IMR-90 (cell line): Measurements from ENCODE around the gene MB. TPM values are rescaled to one million over a fixed set of nuclear protein-coding genes. Genes with fewer than 3 reads are reported as not detected.

Source experiments
- ATAC-seq: fragments of 200-7000 bp; cut with Tn5 transposase; 2 replicates; pipeline ENCODE4 v1.9.1; 2020; ENCODE audit warnings: low read depth, mild to moderate bottlenecking, moderate library complexity
- BruUV-seq: library from RNA; stranded (reverse); fragments of 400-500 nt; replicated peaks from 2 replicates; lab custom pipeline; 2021; lab: Mats Ljungman, UMichigan
- CTCF ChIA-PET: fragments of 300-600 bp; formaldehyde crosslinking; extraction: SDS; loops from one replicate; lab custom pipeline; 2021; ENCODE audit warnings: antibody characterized with exemption; lab: Yijun Ruan, JAX
- POLR2A ChIA-PET: fragments of 300-600 bp; sonication (Branson Sonifier 250); formaldehyde crosslinking; loops from one replicate; lab custom pipeline; 2022; ENCODE audit warnings: antibody characterized with exemption; ENCODE audit not compliant: unreplicated experiment; lab: Charles Lee
- DNase-seq: peaks from one replicate; pipeline ENCODE4 v3.0.0; 2013
- H2AFZ ChIP-seq: replicated peaks from 2 replicates; pipeline ENCODE3; 2013; ENCODE audit warnings: low read length, mild to moderate bottlenecking; ENCODE audit not compliant: poor library complexity
- H2AK5ac ChIP-seq: 2 replicates; pipeline ENCODE4 v1.6.1; 2013; ENCODE audit warnings: low read depth, low read length, inconsistent platforms
- H2AK9ac ChIP-seq: replicated peaks from 2 replicates; pipeline ENCODE3; 2013; ENCODE audit warnings: mild to moderate bottlenecking, low read depth, low read length, moderate library complexity; ENCODE audit not compliant: poor library complexity
- H2BK120ac ChIP-seq: 2 replicates; pipeline ENCODE4 v1.6.1; 2013; ENCODE audit warnings: low read depth, low read length, inconsistent platforms
- H2BK15ac ChIP-seq: 3 replicates; pipeline ENCODE4 v1.6.1; 2013; ENCODE audit warnings: low read depth, low read length, inconsistent platforms
- H2BK20ac ChIP-seq: 2 replicates; pipeline ENCODE4 v1.6.1; 2013; ENCODE audit warnings: low read depth, mild to moderate bottlenecking, inconsistent platforms, low read length, moderate library complexity
- H2BK5ac ChIP-seq: 2 replicates; pipeline ENCODE4 v1.6.1; 2013; ENCODE audit warnings: mild to moderate bottlenecking, low read depth, low read length, inconsistent platforms; ENCODE audit not compliant: poor library complexity, severe bottlenecking
- H3K14ac ChIP-seq: replicated peaks from 2 replicates; pipeline ENCODE4 v1.6.1; 2013; ENCODE audit warnings: low read depth, low read length, inconsistent platforms
- H3K18ac ChIP-seq: 2 replicates; pipeline ENCODE4 v1.6.1; 2013; ENCODE audit warnings: low read depth, low read length, control low read depth
- H3K23ac ChIP-seq: 2 replicates; pipeline ENCODE4 v1.6.1; 2013; ENCODE audit warnings: low read depth, low read length, inconsistent platforms
- H3K27ac ChIP-seq: 2 replicates; pipeline ENCODE4 v1.5.1; 2013; ENCODE audit warnings: mild to moderate bottlenecking, control low read depth, low read length; ENCODE audit not compliant: insufficient read depth
- H3K27me3 ChIP-seq: 2 replicates; pipeline ENCODE4 v1.6.1; 2013; ENCODE audit warnings: low read length; ENCODE audit not compliant: control insufficient read depth, insufficient read depth
- H3K36me3 ChIP-seq: 2 replicates; pipeline ENCODE4 v1.6.1; 2013; ENCODE audit warnings: low read length, mixed read lengths; ENCODE audit not compliant: control insufficient read depth, insufficient read depth
- H3K4ac ChIP-seq: 2 replicates; pipeline ENCODE4 v1.6.1; 2013; ENCODE audit warnings: low read depth, low read length, inconsistent platforms
- H3K4me1 ChIP-seq: 2 replicates; pipeline ENCODE4 v1.6.1; 2013; ENCODE audit warnings: low read length, mixed read lengths; ENCODE audit not compliant: control insufficient read depth, insufficient read depth
- H3K4me2 ChIP-seq: 2 replicates; pipeline ENCODE4 v1.6.1; 2013; ENCODE audit warnings: low read depth, mild to moderate bottlenecking, control low read depth, low read length, moderate library complexity
- H3K4me3 ChIP-seq: 2 replicates; pipeline ENCODE4 v1.5.1; 2013; ENCODE audit warnings: low read depth, mild to moderate bottlenecking, control low read depth, low read length, moderate library complexity; ENCODE audit not compliant: insufficient read depth
- H3K56ac ChIP-seq: 2 replicates; pipeline ENCODE4 v1.6.1; 2013; ENCODE audit warnings: low read length, inconsistent platforms; ENCODE audit not compliant: insufficient read depth; ENCODE audit errors: extremely low read depth
- H3K79me1 ChIP-seq, 2 experiments: 2 replicates each; pipeline ENCODE4 v1.6.1; 2013; ENCODE audit warnings: low read length in 2 of 2, inconsistent platforms in 1 of 2, low read depth in 1 of 2
- H3K9ac ChIP-seq: 2 replicates; pipeline ENCODE4 v1.6.1; 2013; ENCODE audit warnings: low read depth, low read length, control low read depth
- H3K9me1 ChIP-seq: 2 replicates; pipeline ENCODE4 v1.6.1; 2013; ENCODE audit warnings: low read length, inconsistent platforms; ENCODE audit not compliant: insufficient read depth
- H3K9me3 ChIP-seq: 2 replicates; pipeline ENCODE4 v1.6.1; 2013; ENCODE audit warnings: low read length; ENCODE audit not compliant: control insufficient read depth, insufficient read depth
- H4K20me1 ChIP-seq: 2 replicates; pipeline ENCODE4 v1.6.1; 2013; ENCODE audit warnings: low read length, inconsistent platforms; ENCODE audit not compliant: insufficient read depth
- H4K5ac ChIP-seq: 2 replicates; pipeline ENCODE4 v1.6.1; 2013; ENCODE audit warnings: mild to moderate bottlenecking, low read depth, low read length, control low read depth
- H4K8ac ChIP-seq, 2 experiments: 2 replicates each; pipeline ENCODE4 v1.6.1; 2013; ENCODE audit warnings: low read depth in 2 of 2, low read length in 2 of 2, control low read depth in 1 of 2, inconsistent platforms in 1 of 2
- H4K91ac ChIP-seq: 2 replicates; pipeline ENCODE4 v1.6.1; 2013; ENCODE audit warnings: low read depth, low read length, inconsistent platforms; ENCODE audit not compliant: insufficient read depth
- CEBPB ChIP-seq: IDR thresholded peaks from 2 replicates; pipeline ENCODE4 v1.6.1; 2012; ENCODE audit warnings: low read depth, low read length, improper control_type of control experiment
- FOS ChIP-seq: fragments of 150-350 bp; IDR thresholded peaks from 2 replicates; pipeline ENCODE4 v1.6.1; 2016; ENCODE audit warnings: low read depth, low read length
- MAFK ChIP-seq: IDR thresholded peaks from 2 replicates; pipeline ENCODE4 v1.6.1; 2012; ENCODE audit warnings: low read depth, low read length, improper control_type of control experiment
- MAZ ChIP-seq: IDR thresholded peaks from 2 replicates; pipeline ENCODE4 v1.6.1; 2012; ENCODE audit warnings: low read depth, mild to moderate bottlenecking, low read length, improper control_type of control experiment, moderate library complexity, borderline replicate concordance
- MXI1 ChIP-seq: IDR thresholded peaks from 2 replicates; pipeline ENCODE4 v1.6.1; 2012; ENCODE audit warnings: low read depth, mild to moderate bottlenecking, low read length, moderate library complexity, borderline replicate concordance
- POLR2A ChIP-seq: IDR thresholded peaks from 2 replicates; pipeline ENCODE4 v1.6.1; 2012; ENCODE audit warnings: mild to moderate bottlenecking, low read depth, low read length
- RAD21 ChIP-seq: IDR thresholded peaks from 2 replicates; pipeline ENCODE4 v1.6.1; 2012; ENCODE audit warnings: low read length, improper control_type of control experiment
- RCOR1 ChIP-seq: IDR thresholded peaks from 2 replicates; pipeline ENCODE4 v1.6.1; 2012; ENCODE audit warnings: mild to moderate bottlenecking, low read length, improper control_type of control experiment; ENCODE audit not compliant: insufficient replicate concordance
- RFX5 ChIP-seq: IDR thresholded peaks from 2 replicates; pipeline ENCODE4 v1.8.0; 2012; ENCODE audit warnings: low read depth, mild to moderate bottlenecking, low read length, moderate library complexity
- WGBS, 2 experiments: methylation state at CpG; one replicate each; pipeline versions ENCODE4 v1.1.5 to v1.1.7; 2013; ENCODE audit warnings: missing lambda C conversion rate in 2 of 2; ENCODE audit not compliant: insufficient read length in 1 of 2; ENCODE audit errors: extremely low coverage in 2 of 2; 5-methylcytosine and 5-hydroxymethylcytosine counted together
- dilution Hi-C: fragments of 300-500 bp; cut with HindIII; formaldehyde crosslinking; loops from one replicate; pipeline ENCODE4 v1.14.3; 2018; ENCODE audit warnings: low sequenced_read_pairs; ENCODE audit not compliant: unreplicated experiment
- in situ Hi-C: fragments of 300-500 bp; cut with MboI; formaldehyde crosslinking; loops from 3 replicates; pipeline ENCODE4 v1.14.3; 2019; ENCODE audit warnings: low sequenced_read_pairs, inconsistent platforms, mixed read lengths
- intact Hi-C: fragments of 100-400 bp; cut with micrococcal nuclease; formaldehyde crosslinking; loops from 2 replicates; pipeline ENCODE4 v1.10.0; 2022
- polyA plus RNA-seq, 3 experiments: library from polyadenylated mRNA; depleted of rRNA; stranded (reverse); fragments of >200 nt; gene quantifications; 2 replicates each; pipeline ENCODE4 v1.2.3, GENCODE V29; 2012; ENCODE audit warnings: low replicate concordance in 1 of 3
- total RNA-seq: library from RNA; depleted of rRNA; stranded (reverse); fragments of >200 nt; gene quantifications from 2 replicates; pipeline ENCODE4 v1.2.3, GENCODE V29; 2012
- TF ChIP-seq, protein P1 (sequence below): fragments of 150-350 bp; IDR thresholded peaks from 2 replicates; pipeline ENCODE4 v1.6.1; 2016; ENCODE audit warnings: low read depth, mild to moderate bottlenecking, low read length, moderate library complexity, borderline replicate concordance
- TF ChIP-seq, protein P2 (sequence below): fragments of 150-350 bp; IDR thresholded peaks from 2 replicates; pipeline ENCODE4 v1.6.1; 2017; ENCODE audit warnings: mild to moderate bottlenecking, antibody characterized with exemption, low read length, low read depth
- TF ChIP-seq, protein P3 (sequence below): conservative IDR thresholded peaks from 2 replicates; pipeline ENCODE4 v1.5.1; 2012; ENCODE audit warnings: mild to moderate bottlenecking, low read depth, low read length, improper control_type of control experiment

Gene MB
- total and polyA plus RNA-seq, 2 of the 4 experiments (the other 2 are of a cell fraction) = not detected

DNA sequence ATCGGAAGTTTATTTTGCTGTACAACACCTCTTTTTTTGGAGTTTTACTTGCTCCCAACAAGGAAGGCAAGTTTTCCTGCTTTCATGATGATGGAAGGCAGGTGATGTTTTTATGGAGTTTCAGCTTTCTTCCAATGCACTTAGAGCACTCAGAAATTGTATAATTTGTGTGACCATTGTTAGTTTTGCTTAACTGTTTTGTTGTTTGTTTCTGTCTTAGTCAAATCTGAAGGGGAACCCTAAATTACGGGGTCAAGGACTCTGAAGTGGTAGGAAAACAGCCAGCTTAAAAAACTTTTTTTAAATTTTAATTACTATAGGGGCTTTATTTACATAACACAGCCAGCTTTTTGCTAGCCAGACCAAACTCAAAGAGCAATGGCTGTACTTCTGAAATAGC, 45.8 kb upstream of the MB start:
- no peaks in the 10 kb centered on the region for H4K20me1 ChIP-seq
- H2AFZ ChIP-seq = no peak overlapping the region
- H3K18ac ChIP-seq = peak overlapping the region; percentile 39; the same call in 1 of the 2 replicates
- H3K4me3 ChIP-seq = no peak overlapping the region
- intact Hi-C loops = no loop called here
- ATAC-seq = no peak
- H4K91ac ChIP-seq = no peak overlapping the region
- no CpG with 5 or more reads among the region's 2 CpGs for WGBS, 2 experiments
- H2BK120ac ChIP-seq = no peak overlapping the region
- BruUV-seq = no TSS peak
- H3K27me3 ChIP-seq = no peaks in the 10 kb centered on the region
- peaks cover 0 to 18% of the 10 kb centered on the region in 2 experiments; a peak in 3 of 4 replicates for H3K79me1 ChIP-seq
- H3K4me2 ChIP-seq = no peak overlapping the region
- H3K36me3 ChIP-seq = peaks cover 21% of the 10 kb centered on the region
- H2BK15ac ChIP-seq = no peak overlapping the region
- no peak overlapping the region for H3K27ac ChIP-seq
- H2AK5ac ChIP-seq = no peak overlapping the region
- no peak for DNase-seq
- no peak overlapping the region for H3K14ac ChIP-seq
- no peak overlapping the region for H3K23ac ChIP-seq
- dilution Hi-C loops = no loop called here
- H3K4ac ChIP-seq = no peak overlapping the region
- H3K4me1 ChIP-seq = peaks cover 5% of the 10 kb centered on the region
- CTCF ChIA-PET = no interaction called here
- no peak for TF ChIP-seq MAZ
- TF ChIP-seq RFX5 = no peak
- no peak for TF ChIP-seq CEBPB
- TF ChIP-seq, protein P1, sequence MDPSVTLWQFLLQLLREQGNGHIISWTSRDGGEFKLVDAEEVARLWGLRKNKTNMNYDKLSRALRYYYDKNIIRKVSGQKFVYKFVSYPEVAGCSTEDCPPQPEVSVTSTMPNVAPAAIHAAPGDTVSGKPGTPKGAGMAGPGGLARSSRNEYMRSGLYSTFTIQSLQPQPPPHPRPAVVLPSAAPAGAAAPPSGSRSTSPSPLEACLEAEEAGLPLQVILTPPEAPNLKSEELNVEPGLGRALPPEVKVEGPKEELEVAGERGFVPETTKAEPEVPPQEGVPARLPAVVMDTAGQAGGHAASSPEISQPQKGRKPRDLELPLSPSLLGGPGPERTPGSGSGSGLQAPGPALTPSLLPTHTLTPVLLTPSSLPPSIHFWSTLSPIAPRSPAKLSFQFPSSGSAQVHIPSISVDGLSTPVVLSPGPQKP = no peak
- no peak for TF ChIP-seq MAFK
- TF ChIP-seq RCOR1 = no peak
- TF ChIP-seq, protein P2, sequence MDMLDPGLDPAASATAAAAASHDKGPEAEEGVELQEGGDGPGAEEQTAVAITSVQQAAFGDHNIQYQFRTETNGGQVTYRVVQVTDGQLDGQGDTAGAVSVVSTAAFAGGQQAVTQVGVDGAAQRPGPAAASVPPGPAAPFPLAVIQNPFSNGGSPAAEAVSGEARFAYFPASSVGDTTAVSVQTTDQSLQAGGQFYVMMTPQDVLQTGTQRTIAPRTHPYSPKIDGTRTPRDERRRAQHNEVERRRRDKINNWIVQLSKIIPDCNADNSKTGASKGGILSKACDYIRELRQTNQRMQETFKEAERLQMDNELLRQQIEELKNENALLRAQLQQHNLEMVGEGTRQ = no peak
- TF ChIP-seq RAD21 = no peak
- TF ChIP-seq MXI1 = no peak
- TF ChIP-seq FOS = no peak
- TF ChIP-seq, protein P3, sequence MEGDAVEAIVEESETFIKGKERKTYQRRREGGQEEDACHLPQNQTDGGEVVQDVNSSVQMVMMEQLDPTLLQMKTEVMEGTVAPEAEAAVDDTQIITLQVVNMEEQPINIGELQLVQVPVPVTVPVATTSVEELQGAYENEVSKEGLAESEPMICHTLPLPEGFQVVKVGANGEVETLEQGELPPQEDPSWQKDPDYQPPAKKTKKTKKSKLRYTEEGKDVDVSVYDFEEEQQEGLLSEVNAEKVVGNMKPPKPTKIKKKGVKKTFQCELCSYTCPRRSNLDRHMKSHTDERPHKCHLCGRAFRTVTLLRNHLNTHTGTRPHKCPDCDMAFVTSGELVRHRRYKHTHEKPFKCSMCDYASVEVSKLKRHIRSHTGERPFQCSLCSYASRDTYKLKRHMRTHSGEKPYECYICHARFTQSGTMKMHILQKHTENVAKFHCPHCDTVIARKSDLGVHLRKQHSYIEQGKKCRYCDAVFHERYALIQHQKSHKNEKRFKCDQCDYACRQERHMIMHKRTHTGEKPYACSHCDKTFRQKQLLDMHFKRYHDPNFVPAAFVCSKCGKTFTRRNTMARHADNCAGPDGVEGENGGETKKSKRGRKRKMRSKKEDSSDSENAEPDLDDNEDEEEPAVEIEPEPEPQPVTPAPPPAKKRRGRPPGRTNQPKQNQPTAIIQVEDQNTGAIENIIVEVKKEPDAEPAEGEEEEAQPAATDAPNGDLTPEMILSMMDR = no peak
- no peak for TF ChIP-seq POLR2A
- H2AK9ac ChIP-seq = no peak overlapping the region
- in situ Hi-C loops = no loop called here
- H4K8ac ChIP-seq = no peak overlapping the region
- no peak overlapping the region for H2BK5ac ChIP-seq
- H4K5ac ChIP-seq = no peak overlapping the region
- no peak overlapping the region; the same call in 1 of the 2 replicates for H2BK20ac ChIP-seq
- POLR2A ChIA-PET = interaction anchor here (0.6 kb wide), 1 partner anchor 15 kb away, joined by 3 read pairs; no protein-coding TSS in a partner anchor
- peaks cover 14% of the 10 kb centered on the region for H3K9me3 ChIP-seq
- peaks cover 5% of the 10 kb centered on the region for H3K9me1 ChIP-seq
- no peak overlapping the region for H3K56ac ChIP-seq
- no peak overlapping the region for H3K9ac ChIP-seq
